Measurements from ENCODE around the gene COQ2. TPM values are rescaled to one million over a fixed set of nuclear protein-coding genes. Genes with fewer than 3 reads are reported as not detected.

Gene COQ2
- total RNA-seq, 1 donor from 2014 or later = 8.7 TPM

DNA sequence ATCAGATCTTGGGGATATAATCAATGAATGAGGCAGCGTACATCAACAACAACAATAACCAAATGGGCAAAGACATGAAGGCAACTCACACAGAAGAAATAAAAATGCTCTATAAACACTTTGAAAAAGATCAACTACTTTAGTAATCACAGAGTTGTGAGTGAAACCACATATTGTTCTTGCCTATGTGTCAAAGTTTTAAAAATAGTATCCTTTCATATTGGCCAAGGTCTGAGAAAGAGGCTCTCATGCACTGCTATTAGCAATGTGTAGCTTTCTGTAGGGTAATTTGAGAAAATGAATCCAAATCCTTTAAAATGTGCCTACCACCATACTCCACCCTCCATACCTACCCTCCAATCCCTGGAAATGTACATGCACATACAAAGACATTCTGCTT, 25.0 kb downstream of the COQ2 start:
- Mint-ChIP-seq H3K36me3 (ENCODE audit: low read depth, unreplicated experiment) (peaks cover under 1% of the 10 kb centered on the region), H3K27me3 (ENCODE audit: low read depth, unreplicated experiment) (no peaks in the 10 kb centered on the region), H3K4me1 (ENCODE audit: low read depth, unreplicated experiment) (peaks cover 19% of the 10 kb centered on the region), H3K4me3 (ENCODE audit: unreplicated experiment) (no peak overlapping the region), H3K27ac (ENCODE audit: unreplicated experiment) (no peak overlapping the region), H3K9me3 (ENCODE audit: unreplicated experiment) (no peaks in the 10 kb centered on the region)
- peaks cover 3% of the 10 kb centered on the region for H3K36me3 ChIP-seq (ENCODE audit: insufficient read depth, low read length)
- no peaks in the 10 kb centered on the region for H4K20me1 ChIP-seq (ENCODE audit: insufficient read depth, low read length)
- no peak overlapping the region for H3K4me2 ChIP-seq (ENCODE audit: low read length)
- H3K4me3 ChIP-seq (ENCODE audit: insufficient read depth, low read depth, low read length) = no peak overlapping the region
- H3K79me2 ChIP-seq (ENCODE audit: insufficient read depth, low read length) = no peaks in the 10 kb centered on the region
- H3K9ac ChIP-seq (ENCODE audit: low read length) = no peak overlapping the region
- H3K4me1 ChIP-seq (ENCODE audit: insufficient read depth, low read length) = no peaks in the 10 kb centered on the region
- no peak for DNase-seq (ENCODE audit: low read depth)
- FAIRE-seq = peak; percentile 59
- no peak overlapping the region for H3K27ac ChIP-seq (ENCODE audit: low read depth, low read length)
- H2AFZ ChIP-seq (ENCODE audit: low read depth, low read length) = no peak overlapping the region
- H3K27me3 ChIP-seq (ENCODE audit: insufficient read depth, low read length) = no peaks in the 10 kb centered on the region
- H3K9me3 ChIP-seq (ENCODE audit: insufficient read depth, low read depth, low read length) = no peaks in the 10 kb centered on the region
- TF ChIP-seq, protein P1, sequence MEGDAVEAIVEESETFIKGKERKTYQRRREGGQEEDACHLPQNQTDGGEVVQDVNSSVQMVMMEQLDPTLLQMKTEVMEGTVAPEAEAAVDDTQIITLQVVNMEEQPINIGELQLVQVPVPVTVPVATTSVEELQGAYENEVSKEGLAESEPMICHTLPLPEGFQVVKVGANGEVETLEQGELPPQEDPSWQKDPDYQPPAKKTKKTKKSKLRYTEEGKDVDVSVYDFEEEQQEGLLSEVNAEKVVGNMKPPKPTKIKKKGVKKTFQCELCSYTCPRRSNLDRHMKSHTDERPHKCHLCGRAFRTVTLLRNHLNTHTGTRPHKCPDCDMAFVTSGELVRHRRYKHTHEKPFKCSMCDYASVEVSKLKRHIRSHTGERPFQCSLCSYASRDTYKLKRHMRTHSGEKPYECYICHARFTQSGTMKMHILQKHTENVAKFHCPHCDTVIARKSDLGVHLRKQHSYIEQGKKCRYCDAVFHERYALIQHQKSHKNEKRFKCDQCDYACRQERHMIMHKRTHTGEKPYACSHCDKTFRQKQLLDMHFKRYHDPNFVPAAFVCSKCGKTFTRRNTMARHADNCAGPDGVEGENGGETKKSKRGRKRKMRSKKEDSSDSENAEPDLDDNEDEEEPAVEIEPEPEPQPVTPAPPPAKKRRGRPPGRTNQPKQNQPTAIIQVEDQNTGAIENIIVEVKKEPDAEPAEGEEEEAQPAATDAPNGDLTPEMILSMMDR (IDR thresholded peaks at IDR 0.05; ENCODE audit: insufficient read depth, low read depth, low read length) = no peak
- no peak for TF ChIP-seq EZH2 (IDR thresholded peaks at IDR 0.05; ENCODE audit: insufficient read depth, low read length)

DNA sequence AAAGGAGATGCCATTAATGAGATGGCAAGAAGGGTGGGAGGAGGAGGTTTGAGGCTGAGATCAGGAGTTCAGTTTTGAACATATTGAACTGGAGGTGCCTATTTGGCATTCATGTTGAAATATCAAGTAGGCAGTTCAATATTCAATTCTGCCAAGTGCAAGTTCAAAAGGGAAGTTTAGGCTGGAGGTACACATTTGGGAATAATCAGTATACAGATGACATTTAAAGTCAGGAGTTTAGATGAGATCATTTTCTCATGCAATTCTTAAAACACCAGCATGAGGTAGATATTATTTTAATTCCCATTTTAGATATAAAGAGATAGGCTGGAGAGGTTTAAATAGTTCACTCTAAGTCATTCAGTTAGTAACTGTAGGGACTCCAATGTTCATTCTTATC, 26.1 kb downstream of the COQ2 start:
- DNase-seq (ENCODE audit: low read depth) (no peak), FAIRE-seq (no peak)
- no peak overlapping the region for H3K4me2 ChIP-seq (ENCODE audit: low read length)
- no peak overlapping the region for H2AFZ ChIP-seq (ENCODE audit: low read depth, low read length)
- Mint-ChIP-seq H3K4me3 (ENCODE audit: unreplicated experiment) (no peak overlapping the region), H3K27me3 (ENCODE audit: low read depth, unreplicated experiment) (no peaks in the 10 kb centered on the region), H3K27ac (ENCODE audit: unreplicated experiment) (peak overlapping the region; percentile 60), H3K9me3 (ENCODE audit: unreplicated experiment) (no peaks in the 10 kb centered on the region), H3K4me1 (ENCODE audit: low read depth, unreplicated experiment) (peaks cover 19% of the 10 kb centered on the region), H3K36me3 (ENCODE audit: low read depth, unreplicated experiment) (no peaks in the 10 kb centered on the region)
- H3K9ac ChIP-seq (ENCODE audit: low read length) = no peak overlapping the region
- no peaks in the 10 kb centered on the region for H4K20me1 ChIP-seq (ENCODE audit: insufficient read depth, low read length)
- H3K27me3 ChIP-seq (ENCODE audit: insufficient read depth, low read length) = no peaks in the 10 kb centered on the region
- H3K9me3 ChIP-seq (ENCODE audit: insufficient read depth, low read depth, low read length) = no peaks in the 10 kb centered on the region
- TF ChIP-seq EZH2 (IDR thresholded peaks at IDR 0.05; ENCODE audit: insufficient read depth, low read length) = no peak
- TF ChIP-seq, protein P1 (IDR thresholded peaks at IDR 0.05; ENCODE audit: insufficient read depth, low read depth, low read length) = no peak
- H3K4me1 ChIP-seq (ENCODE audit: insufficient read depth, low read length) = no peaks in the 10 kb centered on the region
- H3K4me3 ChIP-seq (ENCODE audit: insufficient read depth, low read depth, low read length) = no peak overlapping the region
- no peaks in the 10 kb centered on the region for H3K79me2 ChIP-seq (ENCODE audit: insufficient read depth, low read length)
- peaks cover 3% of the 10 kb centered on the region for H3K36me3 ChIP-seq (ENCODE audit: insufficient read depth, low read length)
- no peak overlapping the region for H3K27ac ChIP-seq (ENCODE audit: low read depth, low read length)

DNA sequence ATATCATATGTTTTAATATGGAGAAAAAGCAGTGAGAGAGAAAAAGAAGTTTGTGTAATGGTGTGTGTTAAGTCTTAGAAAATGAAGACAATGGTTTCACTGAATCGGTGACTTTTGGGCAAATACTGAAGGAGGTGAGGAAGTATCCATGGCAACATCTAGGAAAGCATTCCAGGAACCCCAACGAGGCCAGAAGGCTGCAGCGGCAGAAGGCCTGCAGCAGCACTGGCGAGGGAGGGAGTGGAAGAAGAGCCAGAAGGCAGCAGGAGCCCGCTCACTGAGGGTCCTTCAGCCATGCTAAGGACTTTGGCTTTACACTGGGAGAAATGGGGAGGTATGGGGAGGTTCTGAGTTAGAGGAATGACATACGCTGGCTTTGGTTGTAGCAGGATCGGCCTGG, 26.8 kb downstream of the COQ2 start:
- Mint-ChIP-seq H3K27me3 (ENCODE audit: low read depth, unreplicated experiment) (no peaks in the 10 kb centered on the region), H3K4me3 (ENCODE audit: unreplicated experiment) (no peak overlapping the region), H3K9me3 (ENCODE audit: unreplicated experiment) (no peaks in the 10 kb centered on the region), H3K4me1 (ENCODE audit: low read depth, unreplicated experiment) (peaks cover 21% of the 10 kb centered on the region), H3K27ac (ENCODE audit: unreplicated experiment) (peak overlapping the region; percentile 99), H3K36me3 (ENCODE audit: low read depth, unreplicated experiment) (peaks cover 1% of the 10 kb centered on the region)
- Histone ChIP-seq H3K79me2 (ENCODE audit: insufficient read depth, low read length) (no peaks in the 10 kb centered on the region), H3K9me3 (ENCODE audit: insufficient read depth, low read depth, low read length) (no peaks in the 10 kb centered on the region), H3K27me3 (ENCODE audit: insufficient read depth, low read length) (no peaks in the 10 kb centered on the region), H3K9ac (ENCODE audit: low read length) (no peak overlapping the region), H3K27ac (ENCODE audit: low read depth, low read length) (no peak overlapping the region), H3K4me3 (ENCODE audit: insufficient read depth, low read depth, low read length) (no peak overlapping the region), H4K20me1 (ENCODE audit: insufficient read depth, low read length) (no peaks in the 10 kb centered on the region), H3K36me3 (ENCODE audit: insufficient read depth, low read length) (peaks cover under 1% of the 10 kb centered on the region), H3K4me2 (ENCODE audit: low read length) (no peak overlapping the region), H2AFZ (ENCODE audit: low read depth, low read length) (no peak overlapping the region), H3K4me1 (ENCODE audit: insufficient read depth, low read length) (no peaks in the 10 kb centered on the region)
- no peak for FAIRE-seq
- no peak for TF ChIP-seq EZH2 (IDR thresholded peaks at IDR 0.05; ENCODE audit: insufficient read depth, low read length)
- TF ChIP-seq, protein P1 (IDR thresholded peaks at IDR 0.05; ENCODE audit: insufficient read depth, low read depth, low read length) = no peak
- no peak for DNase-seq (ENCODE audit: low read depth)
